ENCODE data around the gene OR2F1. TPM values are rescaled to one million over a fixed set of nuclear protein-coding genes. Genes with fewer than 3 reads are reported as not detected.

OR2F1 gene
- total RNA-seq, 4 donors from 2014 or later: not detected

DNA sequence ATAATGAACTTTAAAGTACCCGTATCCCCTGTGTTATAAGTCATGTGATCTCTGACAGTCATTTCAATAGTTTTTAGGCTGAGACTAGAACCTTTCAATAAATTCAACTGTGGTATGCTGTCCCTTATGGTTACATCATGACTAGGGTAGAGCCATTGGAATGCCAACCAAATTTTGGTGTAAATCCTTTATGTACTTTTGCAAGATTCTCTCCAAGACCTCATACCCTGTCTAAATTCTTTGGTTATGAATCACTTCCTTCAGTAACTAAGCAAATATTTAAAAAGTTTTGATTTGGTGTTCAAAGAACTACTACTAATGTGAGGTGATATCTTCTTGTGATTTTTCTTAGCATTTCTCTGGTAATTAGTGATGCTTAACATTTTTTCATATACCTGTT is 24.7 kb downstream of the OR2F1 start:
- H3K4me3 ChIP-seq: no peak overlapping the region
- no peaks in the 10 kb centered on the region for H3K36me3 ChIP-seq
- no peak for TF ChIP-seq POLR2A (IDR thresholded peaks at IDR 0.05)
- TF ChIP-seq, protein P1, sequence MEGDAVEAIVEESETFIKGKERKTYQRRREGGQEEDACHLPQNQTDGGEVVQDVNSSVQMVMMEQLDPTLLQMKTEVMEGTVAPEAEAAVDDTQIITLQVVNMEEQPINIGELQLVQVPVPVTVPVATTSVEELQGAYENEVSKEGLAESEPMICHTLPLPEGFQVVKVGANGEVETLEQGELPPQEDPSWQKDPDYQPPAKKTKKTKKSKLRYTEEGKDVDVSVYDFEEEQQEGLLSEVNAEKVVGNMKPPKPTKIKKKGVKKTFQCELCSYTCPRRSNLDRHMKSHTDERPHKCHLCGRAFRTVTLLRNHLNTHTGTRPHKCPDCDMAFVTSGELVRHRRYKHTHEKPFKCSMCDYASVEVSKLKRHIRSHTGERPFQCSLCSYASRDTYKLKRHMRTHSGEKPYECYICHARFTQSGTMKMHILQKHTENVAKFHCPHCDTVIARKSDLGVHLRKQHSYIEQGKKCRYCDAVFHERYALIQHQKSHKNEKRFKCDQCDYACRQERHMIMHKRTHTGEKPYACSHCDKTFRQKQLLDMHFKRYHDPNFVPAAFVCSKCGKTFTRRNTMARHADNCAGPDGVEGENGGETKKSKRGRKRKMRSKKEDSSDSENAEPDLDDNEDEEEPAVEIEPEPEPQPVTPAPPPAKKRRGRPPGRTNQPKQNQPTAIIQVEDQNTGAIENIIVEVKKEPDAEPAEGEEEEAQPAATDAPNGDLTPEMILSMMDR (IDR thresholded peaks at IDR 0.05): no peak
- no peaks in the 10 kb centered on the region for H3K4me1 ChIP-seq
- H3K27me3 ChIP-seq: no peaks in the 10 kb centered on the region
- H3K9me3 ChIP-seq: no peaks in the 10 kb centered on the region
- intact Hi-C loops (cut with DNase I; ENCODE audit: low total_unique reads): no loop called here
- DNase-seq: no peak
- no peak overlapping the region for H3K27ac ChIP-seq

DNA sequence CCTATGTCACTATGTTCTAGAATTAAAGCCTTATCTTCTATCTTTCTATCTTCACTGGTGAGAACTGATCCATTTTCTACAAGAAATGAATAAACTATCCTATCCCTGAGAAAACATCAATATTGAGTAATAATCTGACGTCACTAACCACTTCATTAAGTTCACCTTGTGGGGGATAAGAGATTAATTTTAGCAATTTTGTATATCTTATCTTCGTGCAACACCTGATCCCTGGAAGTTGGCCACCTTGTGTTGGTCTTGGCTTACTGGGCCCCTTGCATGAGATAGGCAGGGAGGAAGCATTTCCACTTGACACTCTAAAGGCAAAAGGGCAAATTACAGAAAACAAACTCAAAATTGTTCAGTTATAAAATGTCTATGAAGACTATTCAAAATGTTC is 25.4 kb downstream of the OR2F1 start:
- Histone ChIP-seq H3K27me3 (no peaks in the 10 kb centered on the region), H3K36me3 (no peaks in the 10 kb centered on the region), H3K27ac (no peak overlapping the region), H3K9me3 (no peaks in the 10 kb centered on the region), H3K4me3 (no peak overlapping the region), H3K4me1 (no peaks in the 10 kb centered on the region)
- TF ChIP-seq, protein P1 (IDR thresholded peaks at IDR 0.05): no peak
- no peak for TF ChIP-seq POLR2A (IDR thresholded peaks at IDR 0.05)
- intact Hi-C loops (cut with DNase I; ENCODE audit: low total_unique reads): no loop called here
- DNase-seq: no peak

DNA sequence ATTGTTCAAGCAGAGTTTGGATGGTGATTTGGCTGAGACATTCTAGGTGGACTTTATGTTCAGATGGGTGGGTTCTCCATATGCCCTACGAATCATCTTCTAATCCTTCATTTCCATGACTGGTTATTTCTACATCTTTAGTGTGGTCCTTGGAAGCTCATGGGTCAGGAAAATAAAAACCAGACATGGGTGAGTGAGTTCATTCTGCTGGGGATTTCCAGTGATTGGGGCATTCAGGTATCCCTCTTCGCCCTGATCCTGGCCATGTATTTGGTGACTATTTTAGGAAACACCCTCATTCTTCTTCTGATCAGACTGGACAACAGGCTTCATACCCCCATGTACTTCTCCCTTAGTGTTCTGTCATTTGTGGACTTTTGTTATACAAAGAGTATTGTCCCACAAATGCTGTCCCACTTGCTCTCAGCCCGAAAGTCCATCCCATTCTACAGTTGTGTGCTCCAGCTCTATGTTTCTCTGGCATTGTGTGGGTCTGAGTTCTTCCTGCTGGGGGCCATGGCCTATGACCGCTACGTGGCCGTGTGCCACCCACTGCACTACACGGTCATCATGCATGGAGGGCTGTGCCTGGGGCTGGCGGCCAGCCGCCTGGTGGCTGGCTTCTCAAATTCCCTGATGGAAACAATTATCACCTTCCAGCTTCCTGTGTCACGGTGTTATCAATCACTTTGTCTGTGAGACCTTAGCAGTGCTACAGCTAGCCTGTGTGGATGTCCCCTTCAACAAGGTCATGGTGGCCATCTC is 26.3 kb downstream of the OR2F1 start:
- H3K27ac ChIP-seq: no peak overlapping the region
- H3K36me3 ChIP-seq: no peaks in the 10 kb centered on the region
- no peaks in the 10 kb centered on the region for H3K27me3 ChIP-seq
- TF ChIP-seq, protein P1 (IDR thresholded peaks at IDR 0.05): no peak
- TF ChIP-seq POLR2A (IDR thresholded peaks at IDR 0.05): no peak
- H3K4me3 ChIP-seq: no peak overlapping the region
- intact Hi-C loops (cut with DNase I; ENCODE audit: low total_unique reads): no loop called here
- no peak for DNase-seq
- H3K4me1 ChIP-seq: no peaks in the 10 kb centered on the region
- no peaks in the 10 kb centered on the region for H3K9me3 ChIP-seq

DNA sequence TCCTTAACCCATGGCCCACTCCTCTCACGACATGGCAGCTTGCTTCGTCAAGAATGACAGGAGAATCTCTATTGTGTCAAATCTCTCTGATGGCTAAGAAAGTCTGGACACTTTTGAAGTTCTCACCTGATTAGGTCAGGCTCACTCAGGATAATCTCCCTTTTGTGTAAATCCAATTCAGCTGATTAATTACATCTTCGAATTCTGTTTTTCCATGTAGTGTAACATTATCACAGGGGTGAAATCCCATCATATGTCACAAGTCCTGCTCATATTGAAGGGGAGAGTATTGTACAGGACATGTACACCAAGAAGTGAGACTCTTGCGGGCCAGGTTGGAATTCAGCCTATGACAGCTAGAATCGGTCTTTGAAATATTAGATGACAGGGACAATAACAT is 29.3 kb downstream of the OR2F1 start:
- no peak for DNase-seq
- H3K4me1 ChIP-seq: peaks cover 0 to 7% of the 10 kb centered on the region in 2 donors
- TF ChIP-seq POLR2A (IDR thresholded peaks at IDR 0.05): no peak
- TF ChIP-seq, protein P1 (IDR thresholded peaks at IDR 0.05): no peak
- H3K27me3 ChIP-seq: no peaks in the 10 kb centered on the region
- no peaks in the 10 kb centered on the region for H3K9me3 ChIP-seq
- no peaks in the 10 kb centered on the region for H3K36me3 ChIP-seq
- H3K27ac ChIP-seq: no peak overlapping the region
- no peak overlapping the region for H3K4me3 ChIP-seq
- intact Hi-C loops (cut with DNase I; ENCODE audit: low total_unique reads): no loop called here

DNA sequence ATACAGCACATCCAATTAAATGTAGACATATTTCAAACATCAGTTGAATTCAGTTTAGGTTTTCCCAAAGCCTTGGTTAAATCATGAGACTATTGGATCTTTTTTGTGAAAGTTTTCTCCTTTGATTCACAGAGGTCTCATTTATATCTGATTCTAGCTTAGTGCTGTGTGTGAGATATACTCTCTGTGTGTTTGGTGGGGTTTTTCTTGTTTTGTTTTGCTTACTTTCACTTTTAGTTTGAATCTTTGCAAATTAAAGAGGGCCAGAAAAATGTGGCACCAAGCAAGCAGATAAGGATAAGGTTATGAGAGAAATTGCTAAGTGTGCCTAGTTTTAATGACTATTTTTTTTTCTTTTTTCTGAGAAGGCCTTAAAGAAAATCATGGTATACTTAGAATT is 32.9 kb downstream of the OR2F1 start:
- Histone ChIP-seq H3K27me3 (no peaks in the 10 kb centered on the region), H3K27ac (no peak overlapping the region), H3K4me1 (peaks cover 0 to 7% of the 10 kb centered on the region in 2 donors), H3K36me3 (no peaks in the 10 kb centered on the region), H3K9me3 (no peaks in the 10 kb centered on the region), H3K4me3 (no peak overlapping the region)
- no peak for DNase-seq
- TF ChIP-seq POLR2A (IDR thresholded peaks at IDR 0.05): no peak
- TF ChIP-seq, protein P1 (IDR thresholded peaks at IDR 0.05): no peak
- intact Hi-C loops (cut with DNase I; ENCODE audit: low total_unique reads): no loop called here
